ENCODE results near the gene EPOP. TPM values are rescaled to one million over a fixed set of nuclear protein-coding genes. Genes with fewer than 3 reads are reported as not detected.

The EPOP gene
- total and polyA plus RNA-seq, 2 of the 13 experiments (the other 11 are each of a cell fraction or from before 2014, with no cell fraction given): 14.7 to 37.8 TPM

GRCh38 chr17:38702916-38703741, 28.4 kb upstream of the EPOP start (continued):
- TF ChIP-seq, protein P1, sequence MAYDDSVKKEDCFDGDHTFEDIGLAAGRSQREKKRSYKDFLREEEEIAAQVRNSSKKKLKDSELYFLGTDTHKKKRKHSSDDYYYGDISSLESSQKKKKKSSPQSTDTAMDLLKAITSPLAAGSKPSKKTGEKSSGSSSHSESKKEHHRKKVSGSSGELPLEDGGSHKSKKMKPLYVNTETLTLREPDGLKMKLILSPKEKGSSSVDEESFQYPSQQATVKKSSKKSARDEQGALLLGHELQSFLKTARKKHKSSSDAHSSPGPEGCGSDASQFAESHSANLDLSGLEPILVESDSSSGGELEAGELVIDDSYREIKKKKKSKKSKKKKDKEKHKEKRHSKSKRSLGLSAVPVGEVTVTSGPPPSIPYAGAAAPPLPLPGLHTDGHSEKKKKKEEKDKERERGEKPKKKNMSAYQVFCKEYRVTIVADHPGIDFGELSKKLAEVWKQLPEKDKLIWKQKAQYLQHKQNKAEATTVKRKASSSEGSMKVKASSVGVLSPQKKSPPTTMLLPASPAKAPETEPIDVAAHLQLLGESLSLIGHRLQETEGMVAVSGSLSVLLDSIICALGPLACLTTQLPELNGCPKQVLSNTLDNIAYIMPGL (CRISPR knock-in tag; IDR thresholded peaks at IDR 0.05; ENCODE audit: borderline replicate concordance in 1 of 2, low read depth in 1 of 2): no peak; a peak in 1 of 4 replicates
- TF ChIP-seq ZNF644 (CRISPR knock-in tag; IDR thresholded peaks at IDR 0.05; ENCODE audit: low read depth): no peak
- TF ChIP-seq, protein P2, sequence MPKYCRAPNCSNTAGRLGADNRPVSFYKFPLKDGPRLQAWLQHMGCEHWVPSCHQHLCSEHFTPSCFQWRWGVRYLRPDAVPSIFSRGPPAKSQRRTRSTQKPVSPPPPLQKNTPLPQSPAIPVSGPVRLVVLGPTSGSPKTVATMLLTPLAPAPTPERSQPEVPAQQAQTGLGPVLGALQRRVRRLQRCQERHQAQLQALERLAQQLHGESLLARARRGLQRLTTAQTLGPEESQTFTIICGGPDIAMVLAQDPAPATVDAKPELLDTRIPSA (CRISPR knock-in tag; IDR thresholded peaks at IDR 0.05; ENCODE audit: borderline replicate concordance): 0 out of 2 replicates have a peak, but pooled peaks have one; percentile 0
- TF ChIP-seq POLR2A (IDR thresholded peaks at IDR 0.05; ENCODE audit: insufficient read depth in 1 of 2, low read depth in 2 of 2, low read length in 2 of 2): peak in 1 of 2 experiments; percentile 17; a peak in 3 of 4 replicates
- no peak for TF ChIP-seq ATF3 (CRISPR knock-in tag; IDR thresholded peaks at IDR 0.05)
- TF ChIP-seq TRIM22 (IDR thresholded peaks at IDR 0.05): no peak
- no peak for TF ChIP-seq ZC3H13 (CRISPR knock-in tag; IDR thresholded peaks at IDR 0.05)
- TF ChIP-seq, protein P3, sequence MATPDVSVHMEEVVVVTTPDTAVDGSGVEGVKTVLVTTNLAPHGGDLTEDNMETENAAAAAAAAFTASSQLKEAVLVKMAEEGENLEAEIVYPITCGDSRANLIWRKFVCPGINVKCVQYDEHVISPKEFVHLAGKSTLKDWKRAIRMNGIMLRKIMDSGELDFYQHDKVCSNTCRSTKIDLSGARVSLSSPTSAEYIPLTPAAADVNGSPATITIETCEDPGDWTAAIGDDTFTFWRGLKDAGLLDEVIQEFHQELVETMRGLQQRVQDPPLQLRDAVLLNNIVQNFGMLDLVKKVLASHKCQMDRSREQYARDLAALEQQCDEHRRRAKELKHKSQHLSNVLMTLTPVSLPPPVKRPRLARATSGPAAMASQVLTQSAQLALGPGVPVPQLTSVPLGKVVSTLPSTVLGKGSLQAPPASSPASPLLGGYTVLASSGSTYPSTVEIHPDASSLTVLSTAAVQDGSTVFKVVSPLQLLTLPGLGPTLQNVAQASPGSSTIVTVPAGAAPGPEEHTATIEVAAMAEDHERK (CRISPR knock-in tag; IDR thresholded peaks at IDR 0.05; ENCODE audit: low read depth): no peak
- 0 out of 2 replicates have a peak, but pooled peaks have one; percentile 22 for TF ChIP-seq RELA (CRISPR knock-in tag; IDR thresholded peaks at IDR 0.05)
- 0 out of 2 replicates have a peak, but pooled peaks have one; percentile 44 for TF ChIP-seq ZNF672 (CRISPR knock-in tag; IDR thresholded peaks at IDR 0.05)
- no peak for TF ChIP-seq ZNF281 (CRISPR knock-in tag; IDR thresholded peaks at IDR 0.05; ENCODE audit: borderline replicate concordance)
- TF ChIP-seq KMT2A (CRISPR knock-in tag; IDR thresholded peaks at IDR 0.05): no peak
- TF ChIP-seq, protein P4, sequence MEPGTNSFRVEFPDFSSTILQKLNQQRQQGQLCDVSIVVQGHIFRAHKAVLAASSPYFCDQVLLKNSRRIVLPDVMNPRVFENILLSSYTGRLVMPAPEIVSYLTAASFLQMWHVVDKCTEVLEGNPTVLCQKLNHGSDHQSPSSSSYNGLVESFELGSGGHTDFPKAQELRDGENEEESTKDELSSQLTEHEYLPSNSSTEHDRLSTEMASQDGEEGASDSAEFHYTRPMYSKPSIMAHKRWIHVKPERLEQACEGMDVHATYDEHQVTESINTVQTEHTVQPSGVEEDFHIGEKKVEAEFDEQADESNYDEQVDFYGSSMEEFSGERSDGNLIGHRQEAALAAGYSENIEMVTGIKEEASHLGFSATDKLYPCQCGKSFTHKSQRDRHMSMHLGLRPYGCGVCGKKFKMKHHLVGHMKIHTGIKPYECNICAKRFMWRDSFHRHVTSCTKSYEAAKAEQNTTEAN (CRISPR knock-in tag; conservative IDR thresholded peaks at IDR 0.05): no peak
- TF ChIP-seq, protein P5, sequence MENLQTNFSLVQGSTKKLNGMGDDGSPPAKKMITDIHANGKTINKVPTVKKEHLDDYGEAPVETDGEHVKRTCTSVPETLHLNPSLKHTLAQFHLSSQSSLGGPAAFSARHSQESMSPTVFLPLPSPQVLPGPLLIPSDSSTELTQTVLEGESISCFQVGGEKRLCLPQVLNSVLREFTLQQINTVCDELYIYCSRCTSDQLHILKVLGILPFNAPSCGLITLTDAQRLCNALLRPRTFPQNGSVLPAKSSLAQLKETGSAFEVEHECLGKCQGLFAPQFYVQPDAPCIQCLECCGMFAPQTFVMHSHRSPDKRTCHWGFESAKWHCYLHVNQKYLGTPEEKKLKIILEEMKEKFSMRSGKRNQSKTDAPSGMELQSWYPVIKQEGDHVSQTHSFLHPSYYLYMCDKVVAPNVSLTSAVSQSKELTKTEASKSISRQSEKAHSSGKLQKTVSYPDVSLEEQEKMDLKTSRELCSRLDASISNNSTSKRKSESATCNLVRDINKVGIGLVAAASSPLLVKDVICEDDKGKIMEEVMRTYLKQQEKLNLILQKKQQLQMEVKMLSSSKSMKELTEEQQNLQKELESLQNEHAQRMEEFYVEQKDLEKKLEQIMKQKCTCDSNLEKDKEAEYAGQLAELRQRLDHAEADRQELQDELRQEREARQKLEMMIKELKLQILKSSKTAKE (CRISPR knock-in tag; IDR thresholded peaks at IDR 0.05; ENCODE audit: borderline replicate concordance): no peak
- TF ChIP-seq ZFP37 (CRISPR knock-in tag; IDR thresholded peaks at IDR 0.05; ENCODE audit: borderline replicate concordance): no peak
